ENCODE measurements around the gene METTL18.

The METTL18 gene

DNA sequence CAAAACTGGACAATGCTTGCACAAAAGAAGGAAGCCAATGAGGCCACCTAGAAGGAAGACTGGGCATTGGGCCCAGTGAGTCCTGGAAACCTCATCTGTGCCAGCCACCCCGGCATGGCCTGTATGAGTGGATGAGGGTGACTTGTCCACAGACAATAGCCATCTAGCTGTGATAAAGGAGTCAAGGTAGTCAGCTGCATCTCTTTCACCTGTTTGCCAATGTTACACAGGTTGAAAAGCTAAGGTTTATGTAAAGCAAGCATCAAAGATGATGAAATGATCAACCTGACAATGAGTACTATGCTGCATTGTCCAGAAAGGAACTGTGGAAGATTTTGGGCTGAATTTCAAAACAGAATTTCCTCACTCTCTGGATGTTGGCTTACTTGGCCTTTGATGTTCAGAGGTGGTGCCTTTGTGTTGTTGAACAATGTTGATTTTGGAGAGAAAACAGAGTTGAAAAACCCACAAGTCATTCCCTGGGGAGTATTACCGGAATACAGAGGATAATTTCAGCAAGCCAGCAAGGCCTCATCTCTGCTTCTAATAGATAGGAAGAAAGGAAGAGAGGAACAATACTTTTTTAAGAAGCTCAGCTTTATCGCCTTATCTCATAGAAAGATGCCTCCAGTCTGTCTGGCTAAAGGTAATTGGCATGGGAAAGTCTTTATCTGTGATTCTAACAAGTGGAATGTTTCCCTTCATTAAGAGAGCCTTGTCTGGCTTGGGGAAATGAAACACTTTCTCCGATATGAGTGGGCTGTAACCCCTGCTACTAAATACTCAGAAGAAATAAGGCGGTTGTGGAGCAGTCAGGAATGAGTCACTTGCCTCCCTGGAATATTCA, 49.5 kb downstream of the METTL18 start:
- no peak overlapping the region for H3K27ac ChIP-seq
- TF ChIP-seq ZFX (IDR thresholded peaks at IDR 0.05; ENCODE audit: borderline replicate concordance), result no peak
- TF ChIP-seq, protein P1, sequence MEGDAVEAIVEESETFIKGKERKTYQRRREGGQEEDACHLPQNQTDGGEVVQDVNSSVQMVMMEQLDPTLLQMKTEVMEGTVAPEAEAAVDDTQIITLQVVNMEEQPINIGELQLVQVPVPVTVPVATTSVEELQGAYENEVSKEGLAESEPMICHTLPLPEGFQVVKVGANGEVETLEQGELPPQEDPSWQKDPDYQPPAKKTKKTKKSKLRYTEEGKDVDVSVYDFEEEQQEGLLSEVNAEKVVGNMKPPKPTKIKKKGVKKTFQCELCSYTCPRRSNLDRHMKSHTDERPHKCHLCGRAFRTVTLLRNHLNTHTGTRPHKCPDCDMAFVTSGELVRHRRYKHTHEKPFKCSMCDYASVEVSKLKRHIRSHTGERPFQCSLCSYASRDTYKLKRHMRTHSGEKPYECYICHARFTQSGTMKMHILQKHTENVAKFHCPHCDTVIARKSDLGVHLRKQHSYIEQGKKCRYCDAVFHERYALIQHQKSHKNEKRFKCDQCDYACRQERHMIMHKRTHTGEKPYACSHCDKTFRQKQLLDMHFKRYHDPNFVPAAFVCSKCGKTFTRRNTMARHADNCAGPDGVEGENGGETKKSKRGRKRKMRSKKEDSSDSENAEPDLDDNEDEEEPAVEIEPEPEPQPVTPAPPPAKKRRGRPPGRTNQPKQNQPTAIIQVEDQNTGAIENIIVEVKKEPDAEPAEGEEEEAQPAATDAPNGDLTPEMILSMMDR (IDR thresholded peaks at IDR 0.05), result no peak
